NOMO-1 (cell line): ENCODE results near the gene DDIAS.
"Not testable (repeated sequence)": the region's sequence is repeated elsewhere in the genome, so short reads cannot be mapped to it uniquely, and the experiment has no call there.

Experiments used
- DNase-seq, 2 experiments: peaks; one replicate each; lab custom pipeline; 2025; ENCODE audit not compliant: unreplicated experiment in 2 of 2; lab: John Stamatoyannopoulos, UW

Gene DDIAS

GRCh38 chr11:82959987-82960778, 58.6 kb downstream of the DDIAS start:
- no peak for DNase-seq

- DNase-seq, result no peak
These were observed 59.2 kb downstream of the DDIAS start for GRCh38 chr11:82960779-82961143.

GRCh38 chr11:82962021-82962420, 60.5 kb downstream of the DDIAS start:
- DNase-seq, result not testable (repeated sequence)

- no peak for DNase-seq
These were observed 65.8 kb downstream of the DDIAS start for GRCh38 chr11:82967381-82967780.

- DNase-seq, result no peak
These were observed 68.3 kb downstream of the DDIAS start for GRCh38 chr11:82969811-82970210.

GRCh38 chr11:82970507-82971083, 69.1 kb downstream of the DDIAS start:
- not testable (repeated sequence) for DNase-seq

GRCh38 chr11:82971519-82971946, 70.0 kb downstream of the DDIAS start:
- peak in 1 of 2 experiments; percentile 5 for DNase-seq

GRCh38 chr11:82972103-82972502, 70.6 kb downstream of the DDIAS start:
- DNase-seq, result no peak

- DNase-seq, result no peak
These were observed 72.6 kb downstream of the DDIAS start for GRCh38 chr11:82974135-82974534.

- no peak for DNase-seq
These were observed 73.3 kb downstream of the DDIAS start for GRCh38 chr11:82974851-82975250.

GRCh38 chr11:82975882-82976281, 74.3 kb downstream of the DDIAS start:
- DNase-seq, result no peak

- DNase-seq, result no peak
These were observed 75.2 kb downstream of the DDIAS start for GRCh38 chr11:82976786-82977185.

GRCh38 chr11:82978422-82979099, 77.0 kb downstream of the DDIAS start:
- no peak for DNase-seq

- DNase-seq, result no peak
These were observed 78.3 kb downstream of the DDIAS start for GRCh38 chr11:82979824-82980223.

GRCh38 chr11:82980292-82980691, 78.8 kb downstream of the DDIAS start:
- DNase-seq, result no peak

GRCh38 chr11:82980947-82981346, 79.4 kb downstream of the DDIAS start:
- no peak for DNase-seq

GRCh38 chr11:82981852-82982251, 80.3 kb downstream of the DDIAS start:
- no peak for DNase-seq
